Measurements from ENCODE around the gene ST6GALNAC5.

Gene ST6GALNAC5

GRCh38 chr1:76989976-76990375 lies 122.7 kb downstream of the ST6GALNAC5 start:
- H3K27ac Mint-ChIP-seq, result no peak overlapping the region
- H3K36me3 Mint-ChIP-seq (ENCODE audit: low read depth), result no peaks in the 10 kb centered on the region
- H3K27me3 Mint-ChIP-seq (ENCODE audit: low read depth, poor library complexity), result no peaks in the 10 kb centered on the region
- H3K4me3 Mint-ChIP-seq, result no peak overlapping the region
- no peak for DNase-seq
- H3K4me1 Mint-ChIP-seq, result no peaks in the 10 kb centered on the region
- no peak for TF ChIP-seq CTCF (IDR thresholded peaks at IDR 0.05)
- H3K9me3 Mint-ChIP-seq, result peaks cover 17% of the 10 kb centered on the region

- H3K27ac Mint-ChIP-seq, result no peak overlapping the region
- H3K27me3 Mint-ChIP-seq (ENCODE audit: low read depth, poor library complexity), result no peaks in the 10 kb centered on the region
- H3K9me3 Mint-ChIP-seq, result peaks cover 1% of the 10 kb centered on the region
- no peak for TF ChIP-seq CTCF (IDR thresholded peaks at IDR 0.05)
- no peak for DNase-seq
- no peaks in the 10 kb centered on the region for H3K4me1 Mint-ChIP-seq
- H3K4me3 Mint-ChIP-seq, result no peak overlapping the region
- H3K36me3 Mint-ChIP-seq (ENCODE audit: low read depth), result no peaks in the 10 kb centered on the region
These were observed 125.8 kb downstream of the ST6GALNAC5 start for GRCh38 chr1:76993036-76993435.

GRCh38 chr1:76998582-76999223 lies 131.4 kb downstream of the ST6GALNAC5 start:
- H3K4me3 Mint-ChIP-seq, result no peak overlapping the region
- no peaks in the 10 kb centered on the region for H3K27me3 Mint-ChIP-seq (ENCODE audit: low read depth, poor library complexity)
- no peak for TF ChIP-seq CTCF (IDR thresholded peaks at IDR 0.05)
- H3K36me3 Mint-ChIP-seq (ENCODE audit: low read depth), result peaks cover 4% of the 10 kb centered on the region
- H3K4me1 Mint-ChIP-seq, result no peaks in the 10 kb centered on the region
- peaks cover 13% of the 10 kb centered on the region for H3K9me3 Mint-ChIP-seq
- no peak for DNase-seq
- H3K27ac Mint-ChIP-seq, result no peak overlapping the region

- TF ChIP-seq CTCF (IDR thresholded peaks at IDR 0.05), result no peak
- Mint-ChIP-seq H3K36me3 (ENCODE audit: low read depth) (no peaks in the 10 kb centered on the region), H3K9me3 (peaks cover 6% of the 10 kb centered on the region), H3K4me1 (peaks cover 36% of the 10 kb centered on the region), H3K4me3 (no peak overlapping the region), H3K27me3 (ENCODE audit: low read depth, poor library complexity) (no peaks in the 10 kb centered on the region), H3K27ac (no peak overlapping the region)
- no peak for DNase-seq
These were observed 140.4 kb downstream of the ST6GALNAC5 start for GRCh38 chr1:77007675-77008074.

GRCh38 chr1:77010937-77011336 lies 143.7 kb downstream of the ST6GALNAC5 start:
- H3K27me3 Mint-ChIP-seq (ENCODE audit: low read depth, poor library complexity), result peaks cover 3% of the 10 kb centered on the region
- TF ChIP-seq CTCF (IDR thresholded peaks at IDR 0.05), result no peak
- no peaks in the 10 kb centered on the region for H3K36me3 Mint-ChIP-seq (ENCODE audit: low read depth)
- H3K4me3 Mint-ChIP-seq, result no peak overlapping the region
- no peaks in the 10 kb centered on the region for H3K9me3 Mint-ChIP-seq
- H3K4me1 Mint-ChIP-seq, result peaks cover 58% of the 10 kb centered on the region
- H3K27ac Mint-ChIP-seq, result peak overlapping the region; percentile 52
- no peak for DNase-seq

GRCh38 chr1:77012066-77012465 lies 144.8 kb downstream of the ST6GALNAC5 start:
- Mint-ChIP-seq H3K9me3 (no peaks in the 10 kb centered on the region), H3K27ac (no peak overlapping the region), H3K4me3 (no peak overlapping the region), H3K36me3 (ENCODE audit: low read depth) (no peaks in the 10 kb centered on the region), H3K27me3 (ENCODE audit: low read depth, poor library complexity) (peaks cover 3% of the 10 kb centered on the region), H3K4me1 (peaks cover 66% of the 10 kb centered on the region)
- DNase-seq, result no peak
- no peak for TF ChIP-seq CTCF (IDR thresholded peaks at IDR 0.05)
